Activated CD8-positive, alpha-beta T cell treated with anti-CD3 and anti-CD28 coated beads for 36 hours (primary cell): ENCODE results near the gene SLC22A12. TPM values are rescaled to one million over a fixed set of nuclear protein-coding genes. Genes with fewer than 3 reads are reported as not detected.
"Not testable (repeated sequence)": the region's sequence is repeated elsewhere in the genome, so short reads cannot be mapped to it uniquely, and the experiment has no call there.

Experiments used
- ATAC-seq: fragments of 200-7000 bp; cut with Tn5 transposase; one replicate; pipeline ENCODE4 v1.10.0; 2021; ENCODE audit warnings: mild to moderate bottlenecking, moderate library complexity
- CTCF ChIA-PET: fragments of 350-600 bp; sonication (Branson Sonifier 250); formaldehyde crosslinking; loops from one replicate; lab custom pipeline; 2021; ENCODE audit warnings: antibody characterized with exemption; lab: Charles Lee
- POLR2A ChIA-PET: fragments of 350-600 bp; sonication (Branson Sonifier 250); formaldehyde crosslinking; loops from one replicate; lab custom pipeline; 2021; ENCODE audit warnings: antibody characterized with exemption; lab: Charles Lee
- DNase-seq: peaks from one replicate; pipeline ENCODE4 v3.0.0-alpha.2; 2020
- H3K27ac Mint-ChIP-seq: one replicate; pipeline ENCODE4 v1.8.0; 2021; ENCODE audit warnings: mild to moderate bottlenecking, mixed read lengths
- H3K27me3 Mint-ChIP-seq: one replicate; pipeline ENCODE4 v1.8.0; 2021; ENCODE audit warnings: mixed read lengths
- H3K36me3 Mint-ChIP-seq: one replicate; pipeline ENCODE4 v1.8.0; 2021; ENCODE audit warnings: low read depth, mixed read lengths
- H3K4me1 Mint-ChIP-seq: one replicate; pipeline ENCODE4 v1.8.0; 2021; ENCODE audit warnings: low read depth, mixed read lengths
- H3K4me3 Mint-ChIP-seq: one replicate; pipeline ENCODE4 v1.8.0; 2021; ENCODE audit warnings: mild to moderate bottlenecking, moderate library complexity, mixed read lengths
- H3K9me3 Mint-ChIP-seq: one replicate; pipeline ENCODE4 v1.8.0; 2021; ENCODE audit warnings: mixed read lengths
- CTCF ChIP-seq: fragments of 200-600 bp; IDR thresholded peaks from one replicate; pipeline ENCODE4 v1.8.0; 2022; ENCODE audit warnings: antibody characterized with exemption, mild to moderate bottlenecking
- intact Hi-C: fragments of 100-400 bp; cut with micrococcal nuclease; formaldehyde crosslinking; loops from one replicate; pipeline ENCODE4 v1.10.0; 2022
- total RNA-seq, 2 experiments: library from RNA; stranded (reverse); gene quantifications; one replicate each; pipeline ENCODE4 v1.2.3, GENCODE V29; 2021

The SLC22A12 gene
- total RNA-seq, 2 experiments from 2014 or later: not detected

GRCh38 chr11:64592656-64593055, 1.6 kb downstream of the SLC22A12 start:
- POLR2A ChIA-PET: no interaction called here
- Mint-ChIP-seq H3K27me3 (peaks cover 8% of the 10 kb centered on the region), H3K4me3 (no peak overlapping the region), H3K36me3 (no peaks in the 10 kb centered on the region), H3K27ac (no peak overlapping the region), H3K4me1 (no peaks in the 10 kb centered on the region), H3K9me3 (peaks cover 12% of the 10 kb centered on the region)
- DNase-seq (no peak), ATAC-seq (no peak)
- no peak for TF ChIP-seq CTCF
- intact Hi-C loops: no loop called here
- CTCF ChIA-PET: no interaction called here

GRCh38 chr11:64593156-64594105, 2.4 kb downstream of the SLC22A12 start:
- ChIA-PET CTCF (no interaction called here), POLR2A (no interaction called here)
- no peak for TF ChIP-seq CTCF
- no peaks in the 10 kb centered on the region for H3K4me1 Mint-ChIP-seq
- peaks cover 2% of the 10 kb centered on the region for H3K27me3 Mint-ChIP-seq
- peaks cover 5% of the 10 kb centered on the region for H3K9me3 Mint-ChIP-seq
- no peak overlapping the region for H3K4me3 Mint-ChIP-seq
- intact Hi-C loops: no loop called here
- no peaks in the 10 kb centered on the region for H3K36me3 Mint-ChIP-seq
- no peak for DNase-seq
- H3K27ac Mint-ChIP-seq: no peak overlapping the region
- ATAC-seq: no peak

- intact Hi-C loops: no loop called here
- DNase-seq (no peak), ATAC-seq (no peak)
- H3K27ac Mint-ChIP-seq: no peak overlapping the region
- no peak overlapping the region for H3K4me3 Mint-ChIP-seq
- peaks cover 2% of the 10 kb centered on the region for H3K9me3 Mint-ChIP-seq
- no peak for TF ChIP-seq CTCF
- ChIA-PET POLR2A (no interaction called here), CTCF (no interaction called here)
- H3K36me3 Mint-ChIP-seq: no peaks in the 10 kb centered on the region
- no peaks in the 10 kb centered on the region for H3K4me1 Mint-ChIP-seq
- H3K27me3 Mint-ChIP-seq: no peaks in the 10 kb centered on the region
These were observed 3.3 kb downstream of the SLC22A12 start for GRCh38 chr11:64594159-64594939.

- H3K4me3 Mint-ChIP-seq, H3K27ac Mint-ChIP-seq, H3K9me3 Mint-ChIP-seq, H3K4me1 Mint-ChIP-seq, DNase-seq, intact Hi-C loops, H3K36me3 Mint-ChIP-seq, ATAC-seq, H3K27me3 Mint-ChIP-seq, CTCF ChIA-PET, POLR2A ChIA-PET: not testable (repeated sequence)
These were observed 4.9 kb downstream of the SLC22A12 start for GRCh38 chr11:64595922-64596321.

- TF ChIP-seq CTCF: no peak
- Mint-ChIP-seq H3K36me3 (no peaks in the 10 kb centered on the region), H3K27ac (no peak overlapping the region), H3K4me3 (no peak overlapping the region), H3K27me3 (no peaks in the 10 kb centered on the region), H3K9me3 (no peaks in the 10 kb centered on the region), H3K4me1 (no peaks in the 10 kb centered on the region)
- ChIA-PET POLR2A (no interaction called here), CTCF (no interaction called here)
- intact Hi-C loops: no loop called here
- DNase-seq: no peak
- ATAC-seq: no peak
These were observed 6.7 kb downstream of the SLC22A12 start for GRCh38 chr11:64597671-64598101.
